GM19099 (cell line): ENCODE measurements around the gene SMOC2.

ENCODE experiments used
- POLR2A ChIP-seq: IDR thresholded peaks from 3 replicates; pipeline ENCODE4 v1.6.1; 2011; ENCODE audit warnings: low read depth; ENCODE audit not compliant: insufficient read length; ENCODE audit errors: extremely low read depth

Gene SMOC2

GRCh38 chr6:168427184-168427583 is 13.8 kb upstream of the SMOC2 start:
- TF ChIP-seq POLR2A = no peak

- TF ChIP-seq POLR2A = no peak
These were observed 12.7 kb upstream of the SMOC2 start for GRCh38 chr6:168428052-168428826.

DNA sequence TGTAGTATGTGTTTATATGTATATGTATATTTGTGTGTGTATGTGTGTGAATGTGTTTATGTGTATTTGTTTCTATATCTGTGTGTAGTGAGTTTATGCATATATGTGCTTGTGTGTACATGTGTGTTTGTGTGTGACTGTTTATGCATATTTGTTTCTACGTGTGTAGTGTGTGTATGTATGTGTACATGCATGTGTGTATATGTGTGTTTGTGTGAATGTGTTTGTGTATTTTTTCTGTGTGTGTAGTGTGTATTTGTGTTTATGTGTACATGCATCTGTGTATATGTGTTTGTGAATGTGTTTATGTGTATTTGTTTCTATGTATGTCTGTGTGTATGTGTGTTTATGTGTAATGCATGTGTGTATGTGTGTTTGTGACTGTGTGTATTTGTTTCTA is 12.1 kb upstream of the SMOC2 start:
- TF ChIP-seq POLR2A = no peak

DNA sequence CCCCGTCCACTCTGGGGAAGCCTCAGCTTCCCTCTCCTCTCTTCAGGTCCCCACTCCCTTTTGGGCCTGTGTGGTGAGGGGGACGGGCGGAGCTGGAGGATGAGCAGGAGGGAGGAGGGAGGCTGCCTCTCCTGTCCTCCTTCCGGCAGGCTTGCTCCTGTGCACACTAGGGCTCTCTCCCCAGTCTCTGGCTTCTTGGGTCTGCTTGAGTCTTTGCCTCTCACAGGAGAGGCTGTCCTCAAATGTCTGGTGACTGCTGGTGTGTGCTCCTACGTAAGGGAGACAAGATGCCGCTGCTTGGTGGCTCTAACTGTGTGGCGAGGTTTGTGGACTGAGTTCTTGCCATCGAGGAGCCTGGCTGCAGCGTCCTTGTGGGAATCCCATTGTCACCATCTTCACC is 8.8 kb upstream of the SMOC2 start:
- no peak for TF ChIP-seq POLR2A

DNA sequence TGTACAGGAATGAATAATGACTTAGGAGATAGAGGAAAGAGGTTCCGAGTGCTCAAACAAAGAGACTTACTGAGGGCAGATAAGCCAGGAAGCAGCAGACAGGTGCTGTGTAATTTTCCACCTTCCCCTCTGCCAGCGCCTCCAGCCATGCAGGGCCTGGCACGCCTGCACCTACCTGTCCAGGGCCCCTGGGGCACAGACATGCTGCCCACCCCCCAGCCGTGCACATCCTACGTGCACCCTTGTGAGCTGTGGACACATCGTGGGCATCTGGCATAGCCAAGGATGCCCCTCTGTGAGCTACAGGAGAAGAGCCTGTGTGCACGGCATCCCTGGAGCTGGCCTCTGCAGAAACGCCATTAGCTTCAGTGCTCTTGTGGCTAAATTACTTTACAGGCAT is 7.1 kb upstream of the SMOC2 start:
- no peak for TF ChIP-seq POLR2A

GRCh38 chr6:168434505-168434904 is 6.5 kb upstream of the SMOC2 start:
- no peak for TF ChIP-seq POLR2A

- TF ChIP-seq POLR2A = no peak
These were observed 3.2 kb upstream of the SMOC2 start for GRCh38 chr6:168437751-168438150.

DNA sequence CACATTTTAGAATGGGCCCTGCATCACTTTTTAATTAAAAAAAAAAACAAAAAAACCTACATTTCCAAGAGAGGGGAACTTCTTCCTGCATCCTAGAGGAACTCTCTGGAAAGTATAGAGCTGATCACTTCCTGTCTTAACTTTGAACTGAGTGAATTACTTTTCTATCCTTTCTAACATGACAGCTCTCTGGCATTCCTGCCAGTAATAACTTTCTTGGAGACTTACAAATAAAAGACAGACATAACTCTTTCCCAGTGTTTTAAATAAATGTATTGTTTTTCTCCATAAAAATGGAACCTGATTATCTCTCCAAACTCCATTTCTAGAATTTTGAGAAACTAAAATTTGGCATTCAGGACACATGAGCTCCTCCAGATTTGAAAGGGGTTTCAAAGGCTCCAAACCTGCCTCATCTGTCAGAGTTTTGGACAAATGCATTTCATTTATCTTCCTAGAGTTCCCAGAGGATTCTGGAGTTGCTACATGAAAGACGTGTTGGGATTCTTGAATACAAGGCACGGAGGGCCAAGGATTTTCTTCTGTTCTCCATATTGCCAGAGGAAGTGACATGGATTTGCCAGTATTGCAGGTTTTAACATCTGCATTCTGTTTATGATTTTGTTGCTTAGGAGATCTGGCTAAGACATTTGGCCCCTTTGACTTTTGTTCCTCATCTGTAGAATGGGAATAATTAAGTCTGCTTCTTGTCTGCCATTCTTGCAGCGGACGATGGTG is 2.0 kb upstream of the SMOC2 start:
- no peak for TF ChIP-seq POLR2A

- no peak for TF ChIP-seq POLR2A
These were observed 1.1 kb upstream of the SMOC2 start for GRCh38 chr6:168439794-168440450.

DNA sequence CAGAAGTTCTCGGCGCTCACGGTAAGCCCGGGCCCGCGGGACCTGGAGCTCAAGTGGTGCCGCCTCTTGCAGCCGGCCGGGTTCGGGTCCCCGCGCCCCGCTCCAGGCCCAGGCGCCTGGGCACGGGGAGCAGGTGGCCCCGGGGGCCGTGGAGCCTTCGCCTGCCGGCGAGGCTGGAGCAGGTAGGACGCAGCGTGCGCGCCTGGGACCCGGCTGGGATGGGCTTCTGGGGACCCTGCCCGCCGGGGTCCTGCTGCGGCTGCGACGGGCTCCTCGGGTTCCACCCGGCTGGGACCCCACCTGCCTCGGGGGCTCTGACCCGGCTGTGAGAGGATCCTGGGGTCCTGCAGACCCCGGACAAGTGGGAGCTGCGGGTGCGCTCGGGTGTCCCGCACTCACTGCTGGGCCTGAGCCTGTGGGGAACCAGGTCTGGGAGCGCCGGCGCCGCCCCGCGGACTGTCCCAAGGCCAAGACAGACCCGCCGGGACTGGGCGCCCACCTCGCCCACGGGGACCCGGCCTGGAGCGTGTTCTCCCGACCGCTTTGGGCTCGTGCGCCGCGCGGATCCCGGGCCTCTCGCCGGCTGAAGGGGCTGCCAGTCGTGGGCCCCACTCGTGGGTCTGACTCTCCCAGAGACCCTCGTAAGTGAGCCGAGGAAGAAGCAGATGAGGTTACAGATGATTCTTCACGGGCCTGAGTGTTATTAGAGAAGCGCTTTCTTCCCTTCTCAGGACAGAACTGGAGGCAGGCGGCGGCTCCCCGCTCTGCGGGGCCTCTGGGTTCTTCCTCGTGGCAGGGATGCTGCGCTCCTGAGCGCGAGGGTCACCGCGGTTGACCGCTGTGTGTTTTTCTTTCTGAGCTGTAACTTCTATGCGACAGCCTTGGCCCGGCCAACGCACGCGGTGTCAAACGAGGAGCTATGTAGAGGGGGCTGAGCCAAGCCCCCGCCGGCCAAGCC is 729 bp downstream of the SMOC2 start:
- TF ChIP-seq POLR2A = no peak

- TF ChIP-seq POLR2A = no peak
These were observed 1.7 kb downstream of the SMOC2 start for GRCh38 chr6:168442646-168443045.

DNA sequence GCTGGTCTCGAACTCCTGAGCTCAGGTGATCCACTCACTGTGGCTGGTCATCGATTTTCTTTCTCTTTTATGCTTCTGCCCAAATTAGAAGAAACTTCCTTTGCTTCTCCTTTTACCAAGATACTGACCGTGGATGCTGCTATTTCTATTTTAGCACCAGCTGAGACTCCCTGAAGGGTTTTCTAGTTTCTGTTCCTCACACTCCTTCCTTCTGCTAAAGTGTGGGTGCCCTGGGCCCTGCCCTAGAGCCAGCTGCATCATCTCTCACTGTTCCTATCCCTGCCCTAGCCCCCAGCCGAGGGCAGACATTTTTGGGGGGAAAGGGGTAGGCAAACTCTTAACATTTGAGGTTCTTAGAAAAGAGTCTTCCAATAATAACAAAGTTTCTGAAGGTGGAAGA is 6.3 kb downstream of the SMOC2 start:
- TF ChIP-seq POLR2A = no peak

DNA sequence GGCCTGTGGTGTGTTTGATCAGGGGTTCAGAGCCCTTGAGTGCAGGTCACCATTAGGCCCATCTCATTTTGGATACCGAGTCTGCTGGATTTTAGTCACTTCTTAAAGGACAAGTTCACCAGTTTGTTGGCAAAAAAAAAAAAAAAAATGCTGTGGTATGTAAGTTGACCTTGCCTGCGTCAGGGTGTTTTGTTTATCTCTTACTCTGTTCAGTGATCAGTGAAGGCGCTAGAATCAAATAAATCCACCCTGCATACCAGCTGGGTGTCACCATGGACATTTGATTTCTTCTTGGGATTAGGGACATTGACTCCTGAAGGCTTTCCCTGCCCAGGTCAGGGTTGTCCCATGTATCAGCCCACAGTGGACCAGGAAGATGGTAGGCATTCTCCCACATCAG is 6.7 kb downstream of the SMOC2 start:
- TF ChIP-seq POLR2A = no peak

- no peak for TF ChIP-seq POLR2A
These were observed 7.4 kb downstream of the SMOC2 start for GRCh38 chr6:168448243-168448855.
